Neural cell (in vitro differentiated cells): ENCODE data around the gene SEC16A. TPM values are rescaled to one million over a fixed set of nuclear protein-coding genes. Genes with fewer than 3 reads are reported as not detected.

Experiments
- H2AFZ ChIP-seq: fragments of 200-600, 300-800 bp; sonication (generic), shearing (Covaris generic); 2 replicates; pipeline ENCODE4 v1.6.0; 2014; ENCODE audit warnings: low read depth, mild to moderate bottlenecking, antibody characterized with exemption, low read length, moderate library complexity
- H3F3A ChIP-seq: fragments of 200-600 bp; shearing (Covaris generic); 2 replicates; pipeline ENCODE4 v1.6.1; 2016; ENCODE audit warnings: mild to moderate bottlenecking, moderate library complexity, mixed read lengths, antibody characterized with exemption, low read length; ENCODE audit not compliant: insufficient read depth, poor library complexity, severe bottlenecking
- H3K27ac ChIP-seq: fragments of 200-600, 300-800 bp; sonication (generic), shearing (Covaris generic); 2 replicates; pipeline ENCODE4 v1.5.1; 2014; ENCODE audit warnings: mild to moderate bottlenecking, low read length, moderate library complexity
- H3K27me3 ChIP-seq: fragments of 300-800, 200-600 bp; sonication (generic), shearing (Covaris generic); 2 replicates; pipeline ENCODE4 v1.6.0; 2014; ENCODE audit warnings: mild to moderate bottlenecking, low read depth, low read length, moderate library complexity; ENCODE audit not compliant: insufficient read depth
- H3K36me3 ChIP-seq: fragments of 300-800, 200-600 bp; sonication (generic), shearing (Covaris generic); 2 replicates; pipeline ENCODE4 v1.5.1; 2014; ENCODE audit warnings: mild to moderate bottlenecking, antibody characterized with exemption, low read length, moderate library complexity; ENCODE audit not compliant: insufficient read depth
- H3K4me2 ChIP-seq: fragments of 300-800, 200-600 bp; sonication (generic), shearing (Covaris generic); 2 replicates; pipeline ENCODE4 v1.6.0; 2014; ENCODE audit warnings: mild to moderate bottlenecking, low read length
- H3K4me3 ChIP-seq: fragments of 300-800, 200-600 bp; sonication (generic), shearing (Covaris generic); 2 replicates; pipeline ENCODE4 v1.5.1; 2014; ENCODE audit warnings: mild to moderate bottlenecking, low read length, moderate library complexity
- H3K79me2 ChIP-seq: fragments of 200-600 bp; shearing (Covaris generic); replicated peaks from 2 replicates; pipeline ENCODE4 v1.6.0; 2014; ENCODE audit warnings: mild to moderate bottlenecking, low read length, moderate library complexity; ENCODE audit not compliant: insufficient read depth
- H3K9ac ChIP-seq: fragments of 300-800, 200-600 bp; sonication (generic), shearing (Covaris generic); 2 replicates; pipeline ENCODE4 v1.6.1; 2016; ENCODE audit warnings: mild to moderate bottlenecking, low read length, mixed read lengths
- H3K9me2 ChIP-seq: fragments of 200-600 bp; shearing (Covaris generic); 2 replicates; pipeline ENCODE4 v1.6.1; 2016; ENCODE audit warnings: mild to moderate bottlenecking, low read length, mixed read lengths; ENCODE audit not compliant: insufficient read depth
- H3K9me3 ChIP-seq: fragments of 200-600, 300-800 bp; sonication (generic), shearing (Covaris generic); 2 replicates; pipeline ENCODE4 v1.6.1; 2016; ENCODE audit warnings: mild to moderate bottlenecking, mixed run types, low read length, moderate library complexity, mixed read lengths
- H4K20me1 ChIP-seq: fragments of 200-600 bp; shearing (Covaris generic); 2 replicates; pipeline ENCODE4 v1.6.1; 2016; ENCODE audit warnings: mild to moderate bottlenecking, mixed run types; ENCODE audit not compliant: insufficient read depth
- EP300 ChIP-seq: fragments of 450-650 bp; conservative IDR thresholded peaks from 2 replicates; pipeline ENCODE4 v1.6.1; 2014; ENCODE audit warnings: antibody characterized with exemption, mild to moderate bottlenecking, moderate library complexity; ENCODE audit not compliant: poor library complexity, severe bottlenecking
- EZH2 ChIP-seq: fragments of 200-600, 300-800 bp; shearing (Covaris generic), sonication (generic); IDR thresholded peaks from 2 replicates; pipeline ENCODE4 v1.6.1; 2014; ENCODE audit warnings: antibody characterized with exemption, low read length, borderline replicate concordance, mild to moderate bottlenecking; ENCODE audit not compliant: insufficient read depth, poor library complexity, severe bottlenecking
- MXI1 ChIP-seq: fragments of 450-650 bp; conservative IDR thresholded peaks from 2 replicates; pipeline ENCODE4 v1.6.1; 2014; ENCODE audit warnings: antibody characterized with exemption, mild to moderate bottlenecking; ENCODE audit not compliant: poor library complexity, severe bottlenecking
- POLR2AphosphoS5 ChIP-seq: IDR thresholded peaks from 2 replicates; pipeline ENCODE4 v1.6.1; 2012
- RAD21 ChIP-seq: fragments of 450-650 bp; conservative IDR thresholded peaks from 2 replicates; pipeline ENCODE4 v1.6.1; 2014; ENCODE audit warnings: antibody characterized with exemption, mild to moderate bottlenecking, moderate library complexity
- SMC3 ChIP-seq: fragments of 450-650 bp; conservative IDR thresholded peaks from 2 replicates; pipeline ENCODE4 v1.6.1; 2014; ENCODE audit warnings: antibody characterized with exemption, mild to moderate bottlenecking, moderate library complexity; ENCODE audit not compliant: poor library complexity
- TAF1 ChIP-seq: IDR thresholded peaks from 2 replicates; pipeline ENCODE4 v1.6.1; 2012; ENCODE audit warnings: low read depth
- polyA plus RNA-seq: library from polyadenylated mRNA; depleted of rRNA; stranded (reverse); fragments of >200 nt; gene quantifications from 2 replicates; pipeline ENCODE4 v1.2.3, GENCODE V29; 2014
- TF ChIP-seq, protein P1 (sequence below): fragments of 450-650 bp; IDR thresholded peaks from 2 replicates; pipeline ENCODE4 v1.5.1; 2014; ENCODE audit warnings: antibody characterized with exemption, mild to moderate bottlenecking, moderate library complexity; ENCODE audit not compliant: poor library complexity, severe bottlenecking
- TF ChIP-seq, protein P2 (sequence below): IDR thresholded peaks from 2 replicates; pipeline ENCODE4 v1.6.1; 2012; ENCODE audit warnings: borderline replicate concordance

The SEC16A gene
- polyA plus RNA-seq, 1 donor from 2014 or later = 15.4 TPM

DNA sequence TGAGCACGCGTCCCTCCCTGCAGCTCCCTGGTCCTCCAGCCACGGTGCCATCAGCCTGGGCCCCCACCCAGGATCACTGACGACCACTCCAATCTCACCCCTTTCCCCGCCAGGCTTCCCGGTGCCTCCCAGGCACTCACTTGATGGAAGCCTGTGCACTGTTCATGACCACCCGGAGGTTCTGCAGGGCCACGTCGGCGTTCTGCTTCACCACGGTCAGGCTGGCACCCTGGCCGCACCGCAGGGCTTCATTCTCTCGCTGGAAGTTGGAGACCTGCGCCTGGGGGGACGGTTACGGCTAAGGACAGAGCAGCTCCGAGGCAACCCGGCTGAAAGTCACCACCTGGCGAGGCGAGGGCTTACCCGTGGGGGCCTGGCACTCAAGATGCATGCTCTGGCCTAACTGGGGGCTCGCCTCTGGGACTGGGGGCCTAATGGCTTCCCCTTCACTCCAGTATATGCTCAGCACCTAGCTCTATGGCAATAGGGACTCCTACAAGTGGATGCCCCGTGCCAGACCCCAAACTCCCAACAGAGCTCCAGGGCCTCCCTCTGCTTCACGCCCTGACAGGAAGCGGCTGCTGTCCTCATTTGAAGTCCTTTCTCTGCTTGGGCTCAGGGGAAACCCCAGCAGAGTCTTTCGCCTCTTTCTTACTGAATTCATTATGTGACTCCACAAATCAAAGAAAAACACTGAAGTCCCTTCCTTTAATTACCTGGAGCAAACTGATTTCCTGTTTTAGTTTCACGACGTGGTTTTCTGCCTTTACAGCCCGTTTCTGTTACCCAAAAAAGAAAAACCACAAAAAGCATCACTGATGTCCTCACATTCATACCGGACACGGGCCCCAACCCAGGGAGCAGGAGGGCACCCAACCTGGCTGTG lies 78.7 kb downstream of the SEC16A start:
- Histone ChIP-seq H3K9me3 (no peaks in the 10 kb centered on the region), H3K27me3 (no peaks in the 10 kb centered on the region), H3K27ac (no peak overlapping the region), H2AFZ (no peak overlapping the region), H3F3A (no peaks in the 10 kb centered on the region), H3K9me2 (no peaks in the 10 kb centered on the region), H4K20me1 (no peaks in the 10 kb centered on the region), H3K4me3 (no peak overlapping the region), H3K36me3 (no peaks in the 10 kb centered on the region), H3K79me2 (peaks cover 7% of the 10 kb centered on the region), H3K4me2 (no peak overlapping the region), H3K9ac (no peak overlapping the region)
- TF ChIP-seq EZH2 (no peak), EP300 (no peak), SMC3 (no peak), MXI1 (no peak), TAF1 (no peak), POLR2AphosphoS5 (no peak), RAD21 (no peak)
- TF ChIP-seq, protein P1, sequence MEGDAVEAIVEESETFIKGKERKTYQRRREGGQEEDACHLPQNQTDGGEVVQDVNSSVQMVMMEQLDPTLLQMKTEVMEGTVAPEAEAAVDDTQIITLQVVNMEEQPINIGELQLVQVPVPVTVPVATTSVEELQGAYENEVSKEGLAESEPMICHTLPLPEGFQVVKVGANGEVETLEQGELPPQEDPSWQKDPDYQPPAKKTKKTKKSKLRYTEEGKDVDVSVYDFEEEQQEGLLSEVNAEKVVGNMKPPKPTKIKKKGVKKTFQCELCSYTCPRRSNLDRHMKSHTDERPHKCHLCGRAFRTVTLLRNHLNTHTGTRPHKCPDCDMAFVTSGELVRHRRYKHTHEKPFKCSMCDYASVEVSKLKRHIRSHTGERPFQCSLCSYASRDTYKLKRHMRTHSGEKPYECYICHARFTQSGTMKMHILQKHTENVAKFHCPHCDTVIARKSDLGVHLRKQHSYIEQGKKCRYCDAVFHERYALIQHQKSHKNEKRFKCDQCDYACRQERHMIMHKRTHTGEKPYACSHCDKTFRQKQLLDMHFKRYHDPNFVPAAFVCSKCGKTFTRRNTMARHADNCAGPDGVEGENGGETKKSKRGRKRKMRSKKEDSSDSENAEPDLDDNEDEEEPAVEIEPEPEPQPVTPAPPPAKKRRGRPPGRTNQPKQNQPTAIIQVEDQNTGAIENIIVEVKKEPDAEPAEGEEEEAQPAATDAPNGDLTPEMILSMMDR = no peak
- TF ChIP-seq, protein P2, sequence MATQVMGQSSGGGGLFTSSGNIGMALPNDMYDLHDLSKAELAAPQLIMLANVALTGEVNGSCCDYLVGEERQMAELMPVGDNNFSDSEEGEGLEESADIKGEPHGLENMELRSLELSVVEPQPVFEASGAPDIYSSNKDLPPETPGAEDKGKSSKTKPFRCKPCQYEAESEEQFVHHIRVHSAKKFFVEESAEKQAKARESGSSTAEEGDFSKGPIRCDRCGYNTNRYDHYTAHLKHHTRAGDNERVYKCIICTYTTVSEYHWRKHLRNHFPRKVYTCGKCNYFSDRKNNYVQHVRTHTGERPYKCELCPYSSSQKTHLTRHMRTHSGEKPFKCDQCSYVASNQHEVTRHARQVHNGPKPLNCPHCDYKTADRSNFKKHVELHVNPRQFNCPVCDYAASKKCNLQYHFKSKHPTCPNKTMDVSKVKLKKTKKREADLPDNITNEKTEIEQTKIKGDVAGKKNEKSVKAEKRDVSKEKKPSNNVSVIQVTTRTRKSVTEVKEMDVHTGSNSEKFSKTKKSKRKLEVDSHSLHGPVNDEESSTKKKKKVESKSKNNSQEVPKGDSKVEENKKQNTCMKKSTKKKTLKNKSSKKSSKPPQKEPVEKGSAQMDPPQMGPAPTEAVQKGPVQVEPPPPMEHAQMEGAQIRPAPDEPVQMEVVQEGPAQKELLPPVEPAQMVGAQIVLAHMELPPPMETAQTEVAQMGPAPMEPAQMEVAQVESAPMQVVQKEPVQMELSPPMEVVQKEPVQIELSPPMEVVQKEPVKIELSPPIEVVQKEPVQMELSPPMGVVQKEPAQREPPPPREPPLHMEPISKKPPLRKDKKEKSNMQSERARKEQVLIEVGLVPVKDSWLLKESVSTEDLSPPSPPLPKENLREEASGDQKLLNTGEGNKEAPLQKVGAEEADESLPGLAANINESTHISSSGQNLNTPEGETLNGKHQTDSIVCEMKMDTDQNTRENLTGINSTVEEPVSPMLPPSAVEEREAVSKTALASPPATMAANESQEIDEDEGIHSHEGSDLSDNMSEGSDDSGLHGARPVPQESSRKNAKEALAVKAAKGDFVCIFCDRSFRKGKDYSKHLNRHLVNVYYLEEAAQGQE = no peak

DNA sequence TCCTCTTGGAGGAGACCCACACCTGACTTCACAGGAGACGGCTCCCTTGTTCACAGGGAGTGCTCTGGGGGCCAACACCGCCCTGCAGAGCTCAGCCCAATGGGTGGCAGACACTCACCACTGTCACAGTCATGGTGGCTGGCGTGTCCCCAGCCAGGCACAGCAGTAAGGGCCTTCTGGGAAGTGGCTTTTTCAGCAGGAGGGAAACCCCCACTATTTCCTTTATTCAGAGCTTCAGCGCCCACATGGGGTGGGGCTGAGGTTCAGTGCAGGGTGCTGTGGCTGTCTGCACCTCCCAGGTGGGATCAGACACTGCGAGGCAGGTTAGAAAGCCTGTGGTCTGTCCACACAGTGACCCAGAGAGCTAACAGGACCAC lies 79.3 kb downstream of the SEC16A start:
- H3K4me3 ChIP-seq = no peak overlapping the region
- no peak overlapping the region for H3K4me2 ChIP-seq
- no peaks in the 10 kb centered on the region for H3K27me3 ChIP-seq
- H3K9ac ChIP-seq = no peak overlapping the region
- no peaks in the 10 kb centered on the region for H4K20me1 ChIP-seq
- H3K27ac ChIP-seq = no peak overlapping the region
- no peaks in the 10 kb centered on the region for H3K9me3 ChIP-seq
- no peaks in the 10 kb centered on the region for H3F3A ChIP-seq
- no peak overlapping the region for H2AFZ ChIP-seq
- H3K36me3 ChIP-seq = peaks cover 3% of the 10 kb centered on the region
- no peaks in the 10 kb centered on the region for H3K9me2 ChIP-seq
- TF ChIP-seq, protein P1 = no peak
- TF ChIP-seq MXI1 = no peak
- no peak for TF ChIP-seq RAD21
- no peak for TF ChIP-seq EP300
- TF ChIP-seq SMC3 = no peak
- TF ChIP-seq, protein P2 = no peak
- no peak for TF ChIP-seq POLR2AphosphoS5
- no peak for TF ChIP-seq EZH2
- TF ChIP-seq TAF1 = no peak
- H3K79me2 ChIP-seq = peaks cover 13% of the 10 kb centered on the region
